Measurements from ENCODE around the gene MRPL48. TPM values are rescaled to one million over a fixed set of nuclear protein-coding genes. Genes with fewer than 3 reads are reported as not detected.

The MRPL48 gene
- total and polyA plus RNA-seq, 10 donors = 10.7 to 46.6 (median 25.3) TPM

DNA sequence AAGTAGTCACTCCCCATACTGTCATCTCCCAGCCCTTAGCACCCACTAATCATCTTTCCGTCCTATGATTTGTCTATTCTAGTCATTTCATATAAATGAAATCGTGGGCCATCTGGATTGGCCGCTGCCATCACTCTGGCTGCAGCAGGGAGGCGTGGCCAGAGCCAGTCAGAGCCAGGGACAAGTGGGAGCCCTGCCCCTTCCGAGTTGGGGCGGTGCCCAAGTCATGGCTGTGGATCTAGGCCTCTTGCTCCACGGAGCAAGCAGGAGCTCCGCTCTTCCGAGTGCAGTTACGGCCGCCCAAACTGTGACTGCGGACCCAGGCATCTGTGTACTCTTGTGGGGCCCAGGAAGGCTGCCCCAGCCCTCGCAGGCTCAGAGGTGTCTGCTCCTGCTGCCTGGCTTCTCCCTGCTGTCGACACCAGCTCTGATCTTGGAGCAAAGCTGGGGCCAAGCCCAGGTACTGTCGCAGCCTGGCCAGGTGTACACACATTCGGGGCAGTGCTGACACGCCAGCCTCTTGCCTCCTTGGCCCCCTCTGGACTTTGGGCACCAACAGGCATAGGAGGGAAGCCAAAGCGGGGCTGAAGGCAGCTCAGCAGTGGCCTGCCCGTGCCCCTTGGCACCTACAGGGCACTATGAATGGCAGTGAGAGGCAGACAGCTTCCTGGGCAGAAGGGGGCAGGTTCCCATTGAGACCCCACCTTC lies 8.4 kb downstream of the MRPL48 start:
- 90 to 93% (median 91%) methylated on average over 10 to 19 of the region's 19 CpGs for WGBS, 5 donors
- DNase-seq = no peak
- no peak overlapping the region for H3K4me3 ChIP-seq
- H3K36me3 ChIP-seq = peaks cover 0 to 42% (median 12%) of the 10 kb centered on the region in 6 donors
- peaks cover 0 to 5% (median 0%) of the 10 kb centered on the region in 6 donors for H3K4me1 ChIP-seq
- no peak overlapping the region for H3K27ac ChIP-seq
- H3K27me3 ChIP-seq (replicated peaks in 1 of 7) = no peaks in the 10 kb centered on the region
- intact Hi-C loops (cut with DNase I; ENCODE audit: low total_unique reads) = no loop called here
- TF ChIP-seq POLR2AphosphoS5 (IDR thresholded peaks at IDR 0.05) = no peak
- TF ChIP-seq, protein P1, sequence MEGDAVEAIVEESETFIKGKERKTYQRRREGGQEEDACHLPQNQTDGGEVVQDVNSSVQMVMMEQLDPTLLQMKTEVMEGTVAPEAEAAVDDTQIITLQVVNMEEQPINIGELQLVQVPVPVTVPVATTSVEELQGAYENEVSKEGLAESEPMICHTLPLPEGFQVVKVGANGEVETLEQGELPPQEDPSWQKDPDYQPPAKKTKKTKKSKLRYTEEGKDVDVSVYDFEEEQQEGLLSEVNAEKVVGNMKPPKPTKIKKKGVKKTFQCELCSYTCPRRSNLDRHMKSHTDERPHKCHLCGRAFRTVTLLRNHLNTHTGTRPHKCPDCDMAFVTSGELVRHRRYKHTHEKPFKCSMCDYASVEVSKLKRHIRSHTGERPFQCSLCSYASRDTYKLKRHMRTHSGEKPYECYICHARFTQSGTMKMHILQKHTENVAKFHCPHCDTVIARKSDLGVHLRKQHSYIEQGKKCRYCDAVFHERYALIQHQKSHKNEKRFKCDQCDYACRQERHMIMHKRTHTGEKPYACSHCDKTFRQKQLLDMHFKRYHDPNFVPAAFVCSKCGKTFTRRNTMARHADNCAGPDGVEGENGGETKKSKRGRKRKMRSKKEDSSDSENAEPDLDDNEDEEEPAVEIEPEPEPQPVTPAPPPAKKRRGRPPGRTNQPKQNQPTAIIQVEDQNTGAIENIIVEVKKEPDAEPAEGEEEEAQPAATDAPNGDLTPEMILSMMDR (IDR thresholded peaks at IDR 0.05 in 8 of 11, conservative IDR thresholded peaks at IDR 0.05 in 3 of 11) = no peak
- no peak for TF ChIP-seq POLR2A (IDR thresholded peaks at IDR 0.05)
- no peaks in the 10 kb centered on the region for H3K9me3 ChIP-seq

DNA sequence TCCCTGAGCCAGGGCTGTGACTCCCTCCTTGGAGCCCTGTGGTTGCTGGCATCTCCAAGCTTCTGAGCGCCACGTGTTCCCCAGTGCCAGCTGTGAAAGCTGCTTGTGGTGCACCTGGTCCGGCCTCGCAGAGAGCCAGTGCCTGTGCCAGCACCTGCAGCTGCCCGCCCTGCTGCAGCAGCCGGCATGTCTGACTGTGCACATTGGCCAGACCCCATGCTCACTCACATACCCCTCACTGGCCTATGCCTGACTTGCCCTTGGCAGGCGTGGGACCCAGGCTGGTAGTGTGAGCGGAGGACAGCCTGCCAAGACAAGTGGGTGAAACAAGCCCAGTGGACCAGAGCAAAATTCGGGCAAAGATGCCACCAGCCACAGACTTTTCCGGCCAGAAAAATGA lies 9.8 kb downstream of the MRPL48 start:
- Histone ChIP-seq H3K27me3 (replicated peaks in 1 of 7) (no peaks in the 10 kb centered on the region), H3K4me3 (no peak overlapping the region), H3K4me1 (peaks cover 0 to 3% (median 0%) of the 10 kb centered on the region in 6 donors), H3K9me3 (no peaks in the 10 kb centered on the region), H3K36me3 (peaks cover 0 to 35% (median 12%) of the 10 kb centered on the region in 6 donors), H3K27ac (no peak overlapping the region)
- intact Hi-C loops (cut with DNase I; ENCODE audit: low total_unique reads) = no loop called here
- DNase-seq = no peak
- 74 to 98% (median 95%) methylated on average over 4 to 10 of the region's 10 CpGs for WGBS, 5 donors
- peak in 2 of 3 donors; percentile 7 to 36 for TF ChIP-seq POLR2AphosphoS5 (IDR thresholded peaks at IDR 0.05)
- no peak for TF ChIP-seq POLR2A (IDR thresholded peaks at IDR 0.05)
- TF ChIP-seq, protein P1 (IDR thresholded peaks at IDR 0.05 in 8 of 11, conservative IDR thresholded peaks at IDR 0.05 in 3 of 11) = no peak

DNA sequence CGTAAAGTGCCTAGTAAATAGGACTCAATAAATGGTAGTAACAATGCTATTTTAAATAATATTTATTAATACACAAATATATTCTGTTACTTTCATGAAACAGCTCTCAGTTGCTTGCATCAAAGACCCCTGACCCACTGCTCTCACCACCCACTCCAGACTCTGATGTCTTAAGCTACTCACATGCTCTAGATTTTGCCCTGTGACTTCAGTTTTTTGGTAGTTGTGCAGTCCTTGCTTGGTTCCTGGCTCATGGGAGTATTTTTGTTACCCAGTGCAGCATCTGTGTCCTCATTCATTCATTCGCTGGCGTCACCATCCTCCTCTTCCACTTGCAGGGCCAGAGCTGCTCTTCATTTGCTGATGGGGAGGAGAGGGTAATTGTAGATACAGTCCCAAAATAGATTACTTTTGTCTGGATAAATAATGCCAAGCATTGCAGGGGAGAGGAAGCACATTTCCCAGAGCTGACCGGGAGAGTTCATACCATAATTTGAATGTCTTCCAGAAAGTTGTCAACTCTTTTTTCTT lies 12.7 kb downstream of the MRPL48 start:
- Histone ChIP-seq H3K9me3 (no peaks in the 10 kb centered on the region), H3K27ac (no peak overlapping the region), H3K4me3 (no peak overlapping the region), H3K4me1 (no peaks in the 10 kb centered on the region), H3K36me3 (peaks cover 0 to 35% (median 12%) of the 10 kb centered on the region in 6 donors), H3K27me3 (replicated peaks in 1 of 7) (no peaks in the 10 kb centered on the region)
- TF ChIP-seq POLR2A (IDR thresholded peaks at IDR 0.05) (no peak), POLR2AphosphoS5 (IDR thresholded peaks at IDR 0.05) (no peak)
- TF ChIP-seq, protein P1 (IDR thresholded peaks at IDR 0.05 in 8 of 11, conservative IDR thresholded peaks at IDR 0.05 in 3 of 11) = no peak
- intact Hi-C loops (cut with DNase I; ENCODE audit: low total_unique reads) = no loop called here
- 82 to 88% (median 88%) methylated on average over 4 of the region's 4 CpGs for WGBS, 5 donors
- no peak for DNase-seq

DNA sequence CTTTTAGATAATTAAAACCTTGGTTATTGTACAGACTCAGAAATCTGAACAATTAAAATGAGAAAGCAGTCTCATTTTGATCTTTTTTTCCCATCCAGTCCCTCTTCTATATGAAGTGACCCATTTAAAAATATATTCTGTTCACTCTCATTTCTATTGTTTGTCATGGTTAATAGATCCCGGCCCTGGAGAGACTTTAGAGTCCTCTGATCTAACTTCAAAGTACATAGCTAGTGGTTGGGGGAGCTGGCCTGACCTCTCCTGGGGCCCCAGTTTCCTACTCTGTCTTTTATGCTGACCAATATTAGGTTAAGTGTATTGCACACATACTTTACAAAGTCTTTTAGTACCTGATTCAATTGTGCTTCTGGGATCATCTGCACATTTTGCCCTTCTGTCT lies 13.5 kb downstream of the MRPL48 start:
- Histone ChIP-seq H3K4me1 (no peaks in the 10 kb centered on the region), H3K27me3 (replicated peaks in 1 of 7) (no peaks in the 10 kb centered on the region), H3K4me3 (no peak overlapping the region), H3K27ac (no peak overlapping the region), H3K36me3 (peaks cover 0 to 35% (median 13%) of the 10 kb centered on the region in 6 donors), H3K9me3 (no peaks in the 10 kb centered on the region)
- DNase-seq = no peak
- intact Hi-C loops (cut with DNase I; ENCODE audit: low total_unique reads) = no loop called here
- WGBS, 5 donors = 52 to 85% (median 72%) methylated on average over 1 of the region's 1 CpG
- TF ChIP-seq POLR2AphosphoS5 (IDR thresholded peaks at IDR 0.05) (no peak), POLR2A (IDR thresholded peaks at IDR 0.05) (no peak)
- TF ChIP-seq, protein P1 (IDR thresholded peaks at IDR 0.05 in 8 of 11, conservative IDR thresholded peaks at IDR 0.05 in 3 of 11) = no peak
